GM08714 (cell line): ENCODE data around the gene IMMP1L.
A peak's percentile ranks its signal among the peaks of the same experiment; 100 is the strongest.
"Not testable (repeated sequence)": the region's sequence is repeated elsewhere in the genome, so short reads cannot be mapped to it uniquely, and the experiment has no call there.

Source experiments
- H3K4me3 ChIP-seq: fragments of 200-500 bp; sonication (Bioruptor generic); 2 replicates; pipeline ENCODE4 v1.5.1; 2014; ENCODE audit warnings: mild to moderate bottlenecking, low read length, inconsistent platforms
- ZNF274 ChIP-seq: IDR thresholded peaks from 2 replicates; pipeline ENCODE4 v1.6.1; 2012; ENCODE audit warnings: mild to moderate bottlenecking, low read depth, low read length

The IMMP1L gene

GRCh38 chr11:31509429-31510345 is at the start of gene IMMP1L, which contains the start of gene ELP4:
Gene IMMP1L (minus strand): TSS chr11:31509622. CDS start chr11:31463276, 46,346 bp downstream.
Gene ELP4 (plus strand): TSS chr11:31509767. CDS start chr11:31509785, 18 bp downstream.
- H3K4me3 ChIP-seq: peak within 1 kb of the TSS; percentile 93
- no peak for TF ChIP-seq ZNF274

- TF ChIP-seq ZNF274: no peak
- no peak overlapping the region for H3K4me3 ChIP-seq
These were observed 48.6 kb upstream of the IMMP1L start for GRCh38 chr11:31558001-31558400.

GRCh38 chr11:31555938-31556337 is 46.5 kb upstream of the IMMP1L start:
- no peak for TF ChIP-seq ZNF274
- H3K4me3 ChIP-seq: no peak overlapping the region

- H3K4me3 ChIP-seq: no peak overlapping the region
- no peak for TF ChIP-seq ZNF274
These were observed 33.4 kb upstream of the IMMP1L start for GRCh38 chr11:31542862-31543261.

GRCh38 chr11:31535479-31535878 is 26.1 kb upstream of the IMMP1L start:
- no peak overlapping the region for H3K4me3 ChIP-seq
- TF ChIP-seq ZNF274: no peak

GRCh38 chr11:31531293-31531692 is 21.9 kb upstream of the IMMP1L start:
- H3K4me3 ChIP-seq: no peak overlapping the region
- no peak for TF ChIP-seq ZNF274

- TF ChIP-seq ZNF274: no peak
- no peak overlapping the region for H3K4me3 ChIP-seq
These were observed 20.3 kb upstream of the IMMP1L start for GRCh38 chr11:31529701-31530100.

GRCh38 chr11:31529189-31529588 is 19.8 kb upstream of the IMMP1L start:
- no peak overlapping the region for H3K4me3 ChIP-seq
- no peak for TF ChIP-seq ZNF274

- TF ChIP-seq ZNF274: no peak
- no peak overlapping the region for H3K4me3 ChIP-seq
These were observed 12.2 kb upstream of the IMMP1L start for GRCh38 chr11:31521497-31522150.

GRCh38 chr11:31512117-31512516 is 2.7 kb upstream of the IMMP1L start:
- no peak overlapping the region for H3K4me3 ChIP-seq
- TF ChIP-seq ZNF274: no peak

- peak overlapping the region; percentile 93 for H3K4me3 ChIP-seq
- no peak for TF ChIP-seq ZNF274
These were observed 382 bp downstream of the IMMP1L start for GRCh38 chr11:31509051-31509428.

GRCh38 chr11:31500560-31500959 is 8.9 kb downstream of the IMMP1L start:
- no peak for TF ChIP-seq ZNF274

GRCh38 chr11:31499576-31500178 is 9.7 kb downstream of the IMMP1L start:
- TF ChIP-seq ZNF274: no peak
- no peak overlapping the region for H3K4me3 ChIP-seq

More at GRCh38 chr11:31500560-31500959, 8.9 kb downstream of the IMMP1L start:
- H3K4me3 ChIP-seq: no peak overlapping the region

- not testable (repeated sequence) for H3K4me3 ChIP-seq
These were observed 15.7 kb downstream of the IMMP1L start for GRCh38 chr11:31493762-31494161.

GRCh38 chr11:31493235-31493634 is 16.2 kb downstream of the IMMP1L start:
- no peak for TF ChIP-seq ZNF274
- no peak overlapping the region for H3K4me3 ChIP-seq
